ENCODE data around the gene HOXD13.
A peak's percentile ranks its signal among the peaks of the same experiment; 100 is the strongest.

HOXD13 gene

GRCh38 chr2:176105078-176105729, 12.7 kb downstream of the HOXD13 start:
- Histone ChIP-seq H3K4me3 (peak overlapping the region; percentile 96), H3K9ac (ENCODE audit: insufficient read length) (peak overlapping the region; percentile 89), H3K27ac (peak overlapping the region; percentile 96), H3K36me3 (ENCODE audit: insufficient read depth, low read length) (peaks cover 15% of the 10 kb centered on the region), H3K9me3 (ENCODE audit: low read depth, low read length) (no peaks in the 10 kb centered on the region)
- TF ChIP-seq FOXP2 (optimal IDR thresholded peaks at IDR 0.05; ENCODE audit: control extremely low read depth, extremely low read length, insufficient read depth) (no peak), EZH2 (IDR thresholded peaks at IDR 0.05) (no peak), POLR2AphosphoS5 (IDR thresholded peaks at IDR 0.05; ENCODE audit: borderline replicate concordance, low read depth, low read length) (peak; percentile 78; the same call in 1 of the 2 replicates)
- DNase-seq (ENCODE audit: low read depth, low spot score) = no peak

- TF ChIP-seq POLR2AphosphoS5 (IDR thresholded peaks at IDR 0.05; ENCODE audit: borderline replicate concordance, low read depth, low read length) (no peak), EZH2 (IDR thresholded peaks at IDR 0.05) (no peak)
- Histone ChIP-seq H3K9ac (ENCODE audit: insufficient read length) (peak overlapping the region; percentile 89), H3K9me3 (ENCODE audit: low read depth, low read length) (no peaks in the 10 kb centered on the region), H3K4me3 (peak overlapping the region; percentile 96), H3K27ac (peak overlapping the region; percentile 96), H3K36me3 (ENCODE audit: insufficient read depth, low read length) (peaks cover 22% of the 10 kb centered on the region)
- DNase-seq (ENCODE audit: low read depth, low spot score) = no peak
These were observed 13.4 kb downstream of the HOXD13 start for GRCh38 chr2:176105730-176106580.

- DNase-seq (ENCODE audit: low read depth, low spot score) = no peak
- peak within 1 kb of the TSS; percentile 89 for H3K9ac ChIP-seq (ENCODE audit: insufficient read length)
- H3K4me3 ChIP-seq = peak within 1 kb of the TSS; percentile 96
- H3K9me3 ChIP-seq (ENCODE audit: low read depth, low read length) = no peaks in the 10 kb centered on the region
- peak within 1 kb of the TSS; percentile 96 for H3K27ac ChIP-seq
- H3K36me3 ChIP-seq (ENCODE audit: insufficient read depth, low read length) = peaks cover 31% of the 10 kb centered on the region
- TF ChIP-seq EZH2 (IDR thresholded peaks at IDR 0.05) (no peak), POLR2AphosphoS5 (IDR thresholded peaks at IDR 0.05; ENCODE audit: borderline replicate concordance, low read depth, low read length) (peak; percentile 55)
These were observed 14.3 kb downstream of the HOXD13 start, which contains the start of gene HOXD11 for GRCh38 chr2:176106581-176107539. TSS of gene HOXD11 (plus strand) at chr2:176107280. CDS start at chr2:176107356, 76 bp downstream.

GRCh38 chr2:176107731-176108181, 15.2 kb downstream of the HOXD13 start:
- H3K4me3 ChIP-seq = peak overlapping the region; percentile 81
- H3K9ac ChIP-seq (ENCODE audit: insufficient read length) = peak overlapping the region; percentile 70

GRCh38 chr2:176109192-176109901, 16.8 kb downstream of the HOXD13 start:
- DNase-seq (ENCODE audit: low read depth, low spot score) = no peak
- Histone ChIP-seq H3K9ac (ENCODE audit: insufficient read length) (peak overlapping the region; percentile 55), H3K36me3 (ENCODE audit: insufficient read depth, low read length) (peaks cover 56% of the 10 kb centered on the region), H3K4me3 (peak overlapping the region; percentile 81), H3K27ac (peak overlapping the region; percentile 46; the same call in 1 of the 2 replicates), H3K9me3 (ENCODE audit: low read depth, low read length) (no peaks in the 10 kb centered on the region)
- TF ChIP-seq FOXP2 (optimal IDR thresholded peaks at IDR 0.05; ENCODE audit: control extremely low read depth, extremely low read length, insufficient read depth) = no peak
- no peak for TF ChIP-seq EZH2 (IDR thresholded peaks at IDR 0.05)
- no peak for TF ChIP-seq POLR2AphosphoS5 (IDR thresholded peaks at IDR 0.05; ENCODE audit: borderline replicate concordance, low read depth, low read length)

More at GRCh38 chr2:176107731-176108181, 15.2 kb downstream of the HOXD13 start:
- H3K36me3 ChIP-seq (ENCODE audit: insufficient read depth, low read length) = peaks cover 40% of the 10 kb centered on the region
- no peaks in the 10 kb centered on the region for H3K9me3 ChIP-seq (ENCODE audit: low read depth, low read length)
- TF ChIP-seq FOXP2 (optimal IDR thresholded peaks at IDR 0.05; ENCODE audit: control extremely low read depth, extremely low read length, insufficient read depth) (no peak), POLR2AphosphoS5 (IDR thresholded peaks at IDR 0.05; ENCODE audit: borderline replicate concordance, low read depth, low read length) (no peak), EZH2 (IDR thresholded peaks at IDR 0.05) (no peak)
- no peak overlapping the region for H3K27ac ChIP-seq
- no peak for DNase-seq (ENCODE audit: low read depth, low spot score)

- TF ChIP-seq EZH2 (IDR thresholded peaks at IDR 0.05) (no peak), POLR2AphosphoS5 (IDR thresholded peaks at IDR 0.05; ENCODE audit: borderline replicate concordance, low read depth, low read length) (no peak), FOXP2 (optimal IDR thresholded peaks at IDR 0.05; ENCODE audit: control extremely low read depth, extremely low read length, insufficient read depth) (no peak)
- Histone ChIP-seq H3K9me3 (ENCODE audit: low read depth, low read length) (no peaks in the 10 kb centered on the region), H3K36me3 (ENCODE audit: insufficient read depth, low read length) (peaks cover 62% of the 10 kb centered on the region), H3K27ac (peak overlapping the region; percentile 0; the same call in 1 of the 2 replicates), H3K4me3 (peak overlapping the region; percentile 81), H3K9ac (ENCODE audit: insufficient read length) (peak overlapping the region; percentile 55)
- no peak for DNase-seq (ENCODE audit: low read depth, low spot score)
These were observed 17.4 kb downstream of the HOXD13 start for GRCh38 chr2:176109946-176110345.

Measured in SK-N-MC (cell line).